Muscle layer of colon (tissue), 2 donors: ENCODE measurements around the gene ZSWIM4.
"Not testable (repeated sequence)": the region's sequence is repeated elsewhere in the genome, so short reads cannot be mapped to it uniquely, and the experiment has no call there.

Experiments used
- H3K27ac ChIP-seq: one replicate; pipeline ENCODE4 v1.7.0; 2013; ENCODE audit warnings: low read depth, mild to moderate bottlenecking, low read length, moderate library complexity
- H3K27me3 ChIP-seq, 2 donors: one replicate each; pipeline ENCODE4 v1.7.0; 2013; ENCODE audit warnings: low read length in 2 of 2, mild to moderate bottlenecking in 2 of 2; ENCODE audit not compliant: insufficient read depth in 2 of 2, control insufficient read depth in 1 of 2
- H3K36me3 ChIP-seq: one replicate; pipeline ENCODE4 v1.7.0; 2013; ENCODE audit warnings: mild to moderate bottlenecking, low read length; ENCODE audit not compliant: insufficient read depth
- H3K4me1 ChIP-seq: one replicate; pipeline ENCODE4 v1.7.0; 2013; ENCODE audit warnings: mild to moderate bottlenecking, low read length; ENCODE audit not compliant: insufficient read depth
- H3K4me3 ChIP-seq, 2 donors: one replicate each; pipeline ENCODE4 v1.7.0; 2013; ENCODE audit warnings: low read length in 2 of 2, low read depth in 1 of 2, mild to moderate bottlenecking in 1 of 2, moderate library complexity in 1 of 2
- H3K9ac ChIP-seq: one replicate; pipeline ENCODE4 v1.7.0; 2013; ENCODE audit warnings: low read length
- H3K9me3 ChIP-seq: one replicate; pipeline ENCODE4 v1.7.0; 2013; ENCODE audit warnings: mild to moderate bottlenecking, low read length
- donor health status: abdominal sarcoma.
- donor health status: Adenocarcinoma of cecum.

ZSWIM4 gene

GRCh38 chr19:13794757-13795589 is at the start of gene ZSWIM4:
Gene ZSWIM4, plus strand, starts transcription at chr19:13795443. Its CDS starts 206 bp downstream, at chr19:13795649.
- Histone ChIP-seq H3K9me3 (no peaks in the 10 kb centered on the region), H3K4me3 (peak within 1 kb of the TSS; percentile 61 to 75), H3K27me3 (no peaks in the 10 kb centered on the region), H3K4me1 (peaks cover 29% of the 10 kb centered on the region), H3K36me3 (no peaks in the 10 kb centered on the region), H3K9ac (peak within 1 kb of the TSS; percentile 76), H3K27ac (peak within 1 kb of the TSS; percentile 80)

GRCh38 chr19:13747098-13747453 is 48.2 kb upstream of the ZSWIM4 start:
- Histone ChIP-seq H3K27ac (peak overlapping the region; percentile 82), H3K9ac (no peak overlapping the region), H3K4me1 (peaks cover 13% of the 10 kb centered on the region), H3K27me3 (no peaks in the 10 kb centered on the region), H3K9me3 (no peaks in the 10 kb centered on the region), H3K4me3 (peak overlapping the region; percentile 74 to 77), H3K36me3 (peaks cover 7% of the 10 kb centered on the region)

GRCh38 chr19:13748169-13748828 is 46.9 kb upstream of the ZSWIM4 start:
- Histone ChIP-seq H3K4me1 (peaks cover 13% of the 10 kb centered on the region), H3K36me3 (peaks cover 16% of the 10 kb centered on the region), H3K27me3 (no peaks in the 10 kb centered on the region), H3K4me3 (peak overlapping the region; percentile 74 to 77), H3K27ac (peak overlapping the region; percentile 82), H3K9ac (peak overlapping the region; percentile 90), H3K9me3 (no peaks in the 10 kb centered on the region)

- no peak overlapping the region for H3K9ac ChIP-seq
- H3K4me1 ChIP-seq: peaks cover 13% of the 10 kb centered on the region
- H3K27ac ChIP-seq: no peak overlapping the region
- no peak overlapping the region for H3K4me3 ChIP-seq
- peaks cover 37% of the 10 kb centered on the region for H3K36me3 ChIP-seq
- H3K27me3 ChIP-seq: no peaks in the 10 kb centered on the region
- H3K9me3 ChIP-seq: no peaks in the 10 kb centered on the region
These were observed 43.8 kb upstream of the ZSWIM4 start for GRCh38 chr19:13751436-13751835.

GRCh38 chr19:13753622-13754021 is 41.6 kb upstream of the ZSWIM4 start:
- not testable (repeated sequence) for H3K9me3 ChIP-seq, H3K27me3 ChIP-seq, H3K27ac ChIP-seq, H3K9ac ChIP-seq, H3K4me3 ChIP-seq, H3K4me1 ChIP-seq
- peaks cover 55% of the 10 kb centered on the region for H3K36me3 ChIP-seq

- no peaks in the 10 kb centered on the region for H3K9me3 ChIP-seq
- no peaks in the 10 kb centered on the region for H3K27me3 ChIP-seq
- H3K4me1 ChIP-seq: no peaks in the 10 kb centered on the region
- H3K27ac ChIP-seq: no peak overlapping the region
- peaks cover 63% of the 10 kb centered on the region for H3K36me3 ChIP-seq
- H3K4me3 ChIP-seq: no peak overlapping the region
- no peak overlapping the region for H3K9ac ChIP-seq
These were observed 39.0 kb upstream of the ZSWIM4 start for GRCh38 chr19:13756210-13756609.

GRCh38 chr19:13757805-13758772 is 37.2 kb upstream of the ZSWIM4 start:
- Histone ChIP-seq H3K27me3 (no peaks in the 10 kb centered on the region), H3K36me3 (peaks cover 48% of the 10 kb centered on the region), H3K27ac (no peak overlapping the region), H3K9me3 (no peaks in the 10 kb centered on the region), H3K4me3 (no peak overlapping the region), H3K4me1 (no peaks in the 10 kb centered on the region), H3K9ac (no peak overlapping the region)

GRCh38 chr19:13758795-13759194 is 36.4 kb upstream of the ZSWIM4 start:
- Histone ChIP-seq H3K4me3 (no peak overlapping the region), H3K9ac (no peak overlapping the region), H3K9me3 (no peaks in the 10 kb centered on the region), H3K27me3 (no peaks in the 10 kb centered on the region), H3K27ac (no peak overlapping the region), H3K36me3 (peaks cover 47% of the 10 kb centered on the region), H3K4me1 (peaks cover under 1% of the 10 kb centered on the region)

GRCh38 chr19:13761423-13761822 is 33.8 kb upstream of the ZSWIM4 start:
- peaks cover 10% of the 10 kb centered on the region for H3K4me1 ChIP-seq
- H3K9me3 ChIP-seq: no peaks in the 10 kb centered on the region
- H3K27ac ChIP-seq: no peak overlapping the region
- peaks cover 27% of the 10 kb centered on the region for H3K36me3 ChIP-seq
- no peak overlapping the region for H3K4me3 ChIP-seq
- H3K9ac ChIP-seq: no peak overlapping the region
- no peaks in the 10 kb centered on the region for H3K27me3 ChIP-seq

- Histone ChIP-seq H3K27me3 (no peaks in the 10 kb centered on the region), H3K27ac (no peak overlapping the region), H3K36me3 (peaks cover 17% of the 10 kb centered on the region), H3K9me3 (no peaks in the 10 kb centered on the region), H3K4me3 (no peak overlapping the region), H3K9ac (no peak overlapping the region), H3K4me1 (peaks cover 10% of the 10 kb centered on the region)
These were observed 32.5 kb upstream of the ZSWIM4 start for GRCh38 chr19:13762635-13763235.

GRCh38 chr19:13763265-13763664 is 32.0 kb upstream of the ZSWIM4 start:
- H3K9me3 ChIP-seq: no peaks in the 10 kb centered on the region
- no peak overlapping the region for H3K4me3 ChIP-seq
- peaks cover 10% of the 10 kb centered on the region for H3K4me1 ChIP-seq
- no peaks in the 10 kb centered on the region for H3K27me3 ChIP-seq
- no peak overlapping the region for H3K9ac ChIP-seq
- peaks cover 12% of the 10 kb centered on the region for H3K36me3 ChIP-seq
- no peak overlapping the region for H3K27ac ChIP-seq
